HepG2 (cell line): ENCODE measurements around the gene RPE65. TPM values are rescaled to one million over a fixed set of nuclear protein-coding genes. Genes with fewer than 3 reads are reported as not detected.

ENCODE experiments used
- ASH2L ChIP-seq: fragments of 300-600, 200-600 bp; sonication (generic); IDR thresholded peaks from 2 replicates; pipeline ENCODE4 v1.7.0; 2017; ENCODE audit warnings: low read depth, mild to moderate bottlenecking, moderate library complexity, mixed read lengths, low read length; ENCODE audit not compliant: insufficient read length
- ATF6 ChIP-seq: sonication (generic); formaldehyde crosslinking; conservative IDR thresholded peaks from 2 replicates; pipeline ENCODE4 v1.4.0; 2020; ENCODE audit warnings: missing genetic modification reagents
- CEBPB ChIP-seq: IDR thresholded peaks from 2 replicates; pipeline ENCODE4 v1.6.1; 2011; ENCODE audit warnings: low read depth, low read length, improper control_type of control experiment, borderline replicate concordance
- DR1 ChIP-seq: sonication (generic); formaldehyde crosslinking; IDR thresholded peaks from 2 replicates; pipeline ENCODE4 v1.8.0; 2021; ENCODE audit warnings: mild to moderate bottlenecking, missing genetic modification reagents, inconsistent platforms
- FIP1L1 ChIP-seq: fragments of 200-400 bp; formaldehyde crosslinking; IDR thresholded peaks from 2 replicates; pipeline ENCODE4 v1.6.1; 2018; ENCODE audit warnings: low read depth, mild to moderate bottlenecking, low read length, moderate library complexity, borderline replicate concordance; ENCODE audit not compliant: insufficient read depth
- MAZ ChIP-seq, 2 experiments: sonication (generic) in 1 of 2; formaldehyde crosslinking in 1 of 2; IDR thresholded peaks; 2 replicates each; pipeline versions ENCODE4 v1.5.0 to v1.6.1; 2012 to 2020; ENCODE audit warnings: low read depth in 2 of 2, mild to moderate bottlenecking in 2 of 2, borderline replicate concordance in 1 of 2, improper control_type of control experiment in 1 of 2, low read length in 1 of 2, missing genetic modification reagents in 1 of 2, moderate library complexity in 1 of 2
- MED8 ChIP-seq: sonication (generic); formaldehyde crosslinking; IDR thresholded peaks from 2 replicates; pipeline ENCODE4 v1.8.1; 2023; ENCODE audit warnings: mild to moderate bottlenecking, missing genetic modification reagents; ENCODE audit not compliant: insufficient replicate concordance
- MEIS1 ChIP-seq: sonication (generic); formaldehyde crosslinking; IDR thresholded peaks from 2 replicates; pipeline ENCODE4 v1.9.0; 2021; ENCODE audit warnings: mild to moderate bottlenecking, missing genetic modification reagents, moderate library complexity, borderline replicate concordance
- MTA1 ChIP-seq: sonication (generic); formaldehyde crosslinking; IDR thresholded peaks from 2 replicates; pipeline ENCODE4 v1.4.0; 2020; ENCODE audit warnings: missing genetic modification reagents, mild to moderate bottlenecking, borderline replicate concordance
- NFIC ChIP-seq: IDR thresholded peaks from 2 replicates; pipeline ENCODE4 v1.6.1; 2012; ENCODE audit warnings: mild to moderate bottlenecking, low read length, inconsistent platforms
- NFRKB ChIP-seq: fragments of 450-650 bp; IDR thresholded peaks from 2 replicates; pipeline ENCODE4 v1.6.1; 2017
- PAX8 ChIP-seq: sonication (generic); formaldehyde crosslinking; IDR thresholded peaks from 2 replicates; pipeline ENCODE4 v1.8.0; 2022; ENCODE audit warnings: mild to moderate bottlenecking, missing genetic modification reagents, borderline replicate concordance
- PHF21A ChIP-seq: sonication (generic); formaldehyde crosslinking; IDR thresholded peaks from 2 replicates; pipeline ENCODE4 v1.5.0; 2020; ENCODE audit warnings: mild to moderate bottlenecking, missing genetic modification reagents
- RFX3 ChIP-seq: IDR thresholded peaks from 2 replicates; pipeline ENCODE4 v1.6.1; 2016; ENCODE audit warnings: missing biosample characterization, missing genetic modification reagents
- SMYD3 ChIP-seq: sonication (generic); formaldehyde crosslinking; IDR thresholded peaks from 2 replicates; pipeline ENCODE4 v1.8.1; 2023; ENCODE audit warnings: mild to moderate bottlenecking, missing genetic modification reagents
- ZBTB21 ChIP-seq: sonication (generic); formaldehyde crosslinking; IDR thresholded peaks from 2 replicates; pipeline ENCODE4 v1.4.0; 2020; ENCODE audit warnings: missing genetic modification reagents
- ZNF121 ChIP-seq: sonication (generic); formaldehyde crosslinking; IDR thresholded peaks from 2 replicates; pipeline ENCODE4 v1.5.0; 2020; ENCODE audit warnings: mild to moderate bottlenecking, missing genetic modification reagents
- ZNF350 ChIP-seq: sonication (generic); formaldehyde crosslinking; IDR thresholded peaks from 2 replicates; pipeline ENCODE4 v1.4.0; 2020; ENCODE audit warnings: mild to moderate bottlenecking, low read depth, missing genetic modification reagents, borderline replicate concordance
- ZNF724P ChIP-seq: sonication (generic); formaldehyde crosslinking; IDR thresholded peaks from 2 replicates; pipeline ENCODE4 v1.8.0; 2022; ENCODE audit warnings: missing genetic modification reagents, borderline replicate concordance
- ZNF768 ChIP-seq: sonication (generic); formaldehyde crosslinking; IDR thresholded peaks from 2 replicates; pipeline ENCODE4 v1.4.0; 2020; ENCODE audit warnings: missing genetic modification reagents
- ZSCAN25 ChIP-seq: sonication (generic); formaldehyde crosslinking; IDR thresholded peaks from 2 replicates; pipeline ENCODE4 v1.8.0; 2022; ENCODE audit warnings: mild to moderate bottlenecking, missing genetic modification reagents
- polyA plus RNA-seq, 8 experiments: library from polyadenylated mRNA; depleted of rRNA in 3 of 8; stranded (reverse) in 7 of 8; unstranded in 1 of 8; fragments of >200 nt; fragmentation: Illumina TruSeq in 4 of 8; extraction: Trizol in 4 of 8; gene quantifications; 2 replicates each; pipeline versions ENCODE4 v1.2.1 to v1.2.3, GENCODE V29; 2011 to 2016; ENCODE audit warnings: low read depth in 4 of 8, missing spikeins in 1 of 8, mixed read lengths in 1 of 8; ENCODE audit not compliant: insufficient read depth in 1 of 8
- total RNA-seq, 5 experiments: library from RNA; depleted of rRNA; stranded (reverse); fragments of >200 nt; fragmentation: Illumina TruSeq; extraction: Trizol; gene quantifications; 2 replicates each; pipeline ENCODE4 v1.2.3, GENCODE V29; 2016; ENCODE audit warnings: low read depth in 1 of 5
- TF ChIP-seq, protein P1 (sequence below): IDR thresholded peaks from 2 replicates; pipeline ENCODE4 v1.6.1; 2012; ENCODE audit warnings: inconsistent platforms
- TF ChIP-seq, protein P2 (sequence below): sonication (generic); formaldehyde crosslinking; IDR thresholded peaks from 2 replicates; pipeline ENCODE4 v1.4.0; 2020; ENCODE audit warnings: missing genetic modification reagents; ENCODE audit errors: not compliant biosample characterization

The RPE65 gene
- total and polyA plus RNA-seq, 2 of the 13 experiments (the other 11 are each of a cell fraction or from before 2014, with no cell fraction given): not detected

DNA sequence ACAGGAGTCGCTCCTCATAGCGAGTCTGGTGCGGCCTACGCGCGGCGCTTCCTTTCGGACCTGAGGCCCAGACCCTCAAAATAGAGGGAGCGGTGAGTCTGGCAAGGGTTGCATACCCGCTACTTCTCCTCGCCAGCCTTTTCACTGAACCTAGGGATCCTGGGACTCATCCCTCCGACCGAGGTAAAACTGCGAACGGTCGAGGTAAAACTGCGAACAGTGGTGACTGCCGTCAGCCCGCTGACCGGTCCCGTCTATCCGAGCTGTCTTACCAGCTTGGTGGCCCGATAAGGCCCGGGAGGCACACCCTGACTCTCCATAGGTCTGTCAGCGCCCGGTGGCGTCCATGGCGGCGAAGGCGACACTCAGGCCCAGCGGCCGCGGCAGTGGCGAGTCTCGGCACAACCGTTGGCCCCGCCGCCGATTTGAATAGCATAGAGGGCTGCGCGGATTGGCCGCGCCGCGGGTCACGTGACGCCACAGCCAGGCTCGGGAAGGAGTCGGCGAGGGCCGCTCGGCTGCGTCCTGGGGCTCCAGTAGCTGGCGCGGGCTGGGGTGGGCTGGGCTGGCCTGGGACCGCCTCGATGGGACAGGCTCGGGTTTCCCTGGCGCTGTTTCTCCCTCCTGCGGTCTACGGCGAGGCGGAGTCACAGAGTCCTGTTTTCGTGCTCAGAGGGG lies 47.1 kb upstream of the RPE65 start, which contains the start of gene DEPDC1 (continued):
- peak; percentile 49; the same call in 1 of the 2 replicates for TF ChIP-seq ZNF350 (CRISPR knock-in tag)
- TF ChIP-seq NFIC: no peak
- peak; percentile 59; the same call in 1 of the 2 replicates for TF ChIP-seq ZNF768 (CRISPR knock-in tag)
- TF ChIP-seq ZNF724P (CRISPR knock-in tag): peak; percentile 89; the same call in 1 of the 2 replicates
- TF ChIP-seq RFX3 (CRISPR knock-in tag): no peak
- no peak for TF ChIP-seq ATF6 (CRISPR knock-in tag)
- 0 out of 2 replicates have a peak, but pooled peaks have one; percentile 15 for TF ChIP-seq SMYD3 (CRISPR knock-in tag)
- TF ChIP-seq MEIS1 (CRISPR knock-in tag): peak; percentile 85
- TF ChIP-seq, protein P1, sequence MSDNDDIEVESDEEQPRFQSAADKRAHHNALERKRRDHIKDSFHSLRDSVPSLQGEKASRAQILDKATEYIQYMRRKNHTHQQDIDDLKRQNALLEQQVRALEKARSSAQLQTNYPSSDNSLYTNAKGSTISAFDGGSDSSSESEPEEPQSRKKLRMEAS: peak; percentile 76
- TF ChIP-seq NFRKB: no peak
- no peak for TF ChIP-seq ZNF121 (CRISPR knock-in tag)
- TF ChIP-seq MTA1: peak; percentile 83; the same call in 1 of the 2 replicates
- TF ChIP-seq DR1 (CRISPR knock-in tag): peak; percentile 45
- TF ChIP-seq ZSCAN25 (CRISPR knock-in tag): no peak
- TF ChIP-seq PAX8 (CRISPR knock-in tag): peak; percentile 70; the same call in 1 of the 2 replicates
- TF ChIP-seq MED8 (CRISPR knock-in tag): no peak
- TF ChIP-seq, protein P2, sequence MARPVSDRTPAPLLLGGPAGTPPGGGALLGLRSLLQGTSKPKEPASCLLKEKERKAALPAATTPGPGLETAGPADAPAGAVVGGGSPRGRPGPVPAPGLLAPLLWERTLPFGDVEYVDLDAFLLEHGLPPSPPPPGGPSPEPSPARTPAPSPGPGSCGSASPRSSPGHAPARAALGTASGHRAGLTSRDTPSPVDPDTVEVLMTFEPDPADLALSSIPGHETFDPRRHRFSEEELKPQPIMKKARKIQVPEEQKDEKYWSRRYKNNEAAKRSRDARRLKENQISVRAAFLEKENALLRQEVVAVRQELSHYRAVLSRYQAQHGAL (CRISPR knock-in tag): no peak
- TF ChIP-seq ZBTB21 (CRISPR knock-in tag): no peak
- TF ChIP-seq MAZ (IDR thresholded peaks at IDR 0.05; ENCODE audit: borderline replicate concordance, low read depth, low read length): no peak
- no peak for TF ChIP-seq MAZ (CRISPR knock-in tag; IDR thresholded peaks at IDR 0.05; ENCODE audit: low read depth)
- no peak for TF ChIP-seq CEBPB
- peak; percentile 79; the same call in 1 of the 2 replicates for TF ChIP-seq PHF21A (CRISPR knock-in tag)
- peak; percentile 90 for TF ChIP-seq ASH2L
- no peak for TF ChIP-seq FIP1L1
